ENCODE results near the gene YARS2.

DNA sequence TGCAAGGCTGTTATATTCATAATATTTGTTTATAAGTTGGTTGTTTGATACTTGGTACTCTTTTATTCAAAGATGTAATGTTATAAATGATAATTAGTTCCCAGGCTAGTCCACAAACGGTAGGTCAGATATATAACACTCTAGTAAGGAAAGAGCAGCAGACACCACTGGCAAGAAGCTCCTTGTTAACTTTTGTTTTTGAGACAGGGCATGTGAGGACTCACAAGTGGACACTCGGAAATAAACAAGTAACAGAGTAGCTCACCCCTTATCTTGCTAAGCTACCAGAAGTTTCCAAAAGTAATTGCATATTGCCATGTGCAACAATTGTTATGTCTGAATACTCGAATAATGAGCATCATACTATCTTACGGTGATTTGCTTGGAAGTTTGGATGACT is 38.6 kb upstream of the YARS2 start:
- TF ChIP-seq THYN1 (CRISPR knock-in tag; IDR thresholded peaks at IDR 0.05; ENCODE audit: borderline replicate concordance, low read depth) (no peak), CTCF (CRISPR knock-in tag; IDR thresholded peaks at IDR 0.05) (no peak), U2AF1 (optimal IDR thresholded peaks at IDR 0.05; ENCODE audit: low read depth, low read length) (no peak), EZH2 (conservative IDR thresholded peaks at IDR 0.05; ENCODE audit: low read depth, low read length) (no peak), GMEB1 (CRISPR knock-in tag; IDR thresholded peaks at IDR 0.05; ENCODE audit: borderline replicate concordance) (no peak)
- TF ChIP-seq, protein P1, sequence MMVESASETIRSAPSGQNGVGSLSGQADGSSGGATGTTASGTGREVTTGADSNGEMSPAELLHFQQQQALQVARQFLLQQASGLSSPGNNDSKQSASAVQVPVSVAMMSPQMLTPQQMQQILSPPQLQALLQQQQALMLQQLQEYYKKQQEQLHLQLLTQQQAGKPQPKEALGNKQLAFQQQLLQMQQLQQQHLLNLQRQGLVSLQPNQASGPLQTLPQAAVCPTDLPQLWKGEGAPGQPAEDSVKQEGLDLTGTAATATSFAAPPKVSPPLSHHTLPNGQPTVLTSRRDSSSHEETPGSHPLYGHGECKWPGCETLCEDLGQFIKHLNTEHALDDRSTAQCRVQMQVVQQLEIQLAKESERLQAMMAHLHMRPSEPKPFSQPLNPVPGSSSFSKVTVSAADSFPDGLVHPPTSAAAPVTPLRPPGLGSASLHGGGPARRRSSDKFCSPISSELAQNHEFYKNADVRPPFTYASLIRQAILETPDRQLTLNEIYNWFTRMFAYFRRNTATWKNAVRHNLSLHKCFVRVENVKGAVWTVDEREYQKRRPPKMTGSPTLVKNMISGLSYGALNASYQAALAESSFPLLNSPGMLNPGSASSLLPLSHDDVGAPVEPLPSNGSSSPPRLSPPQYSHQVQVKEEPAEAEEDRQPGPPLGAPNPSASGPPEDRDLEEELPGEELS (CRISPR knock-in tag; IDR thresholded peaks at IDR 0.05), result no peak
- TF ChIP-seq, protein P2, sequence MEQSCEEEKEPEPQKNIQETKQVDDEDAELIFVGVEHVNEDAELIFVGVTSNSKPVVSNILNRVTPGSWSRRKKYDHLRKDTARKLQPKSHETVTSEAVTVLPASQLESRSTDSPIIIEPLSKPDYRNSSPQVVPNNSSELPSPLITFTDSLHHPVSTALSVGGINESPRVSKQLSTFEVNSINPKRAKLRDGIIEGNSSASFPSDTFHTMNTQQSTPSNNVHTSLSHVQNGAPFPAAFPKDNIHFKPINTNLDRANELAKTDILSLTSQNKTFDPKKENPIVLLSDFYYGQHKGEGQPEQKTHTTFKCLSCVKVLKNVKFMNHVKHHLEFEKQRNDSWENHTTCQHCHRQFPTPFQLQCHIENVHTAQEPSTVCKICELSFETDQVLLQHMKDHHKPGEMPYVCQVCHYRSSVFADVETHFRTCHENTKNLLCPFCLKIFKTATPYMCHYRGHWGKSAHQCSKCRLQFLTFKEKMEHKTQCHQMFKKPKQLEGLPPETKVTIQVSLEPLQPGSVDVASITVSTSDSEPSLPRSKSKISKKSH (CRISPR knock-in tag; IDR thresholded peaks at IDR 0.05; ENCODE audit: borderline replicate concordance), result no peak

Measured in HepG2 (cell line).